C4-2B (cell line): ENCODE measurements around the gene CTR9.

ENCODE experiments used
- CTCF ChIP-seq: fragments of 450-650 bp; conservative IDR thresholded peaks from 2 replicates; pipeline ENCODE4 v1.5.1; 2017; ENCODE audit warnings: mild to moderate bottlenecking
- ZFX ChIP-seq: fragments of 450-650 bp; IDR thresholded peaks from 2 replicates; pipeline ENCODE4 v1.6.1; 2017

- no peak for TF ChIP-seq CTCF
- TF ChIP-seq ZFX, result no peak
Measured at GRCh38 chr11:10777393-10777793, 26.3 kb downstream of the CTR9 start.
